Smooth muscle cell (in vitro differentiated cells): ENCODE data around the gene IFNAR1. TPM values are rescaled to one million over a fixed set of nuclear protein-coding genes. Genes with fewer than 3 reads are reported as not detected.
A peak's percentile ranks its signal among the peaks of the same experiment; 100 is the strongest.

Experiments used
- DNase-seq: peaks from one replicate; lab custom pipeline; 2025; ENCODE audit not compliant: unreplicated experiment; lab: John Stamatoyannopoulos, UW
- H2AFZ ChIP-seq: fragments of 200-600 bp; sonication (generic); 2 replicates; pipeline ENCODE4 v1.6.0; 2016; ENCODE audit warnings: antibody characterized with exemption, low read depth, mild to moderate bottlenecking
- H3F3A ChIP-seq: fragments of 200-600 bp; sonication (generic); 2 replicates; pipeline ENCODE4 v1.6.0; 2017; ENCODE audit warnings: antibody characterized with exemption, low read depth
- H3K27ac ChIP-seq: fragments of 200-600 bp; sonication (generic); 2 replicates; pipeline ENCODE4 v1.5.1; 2016; ENCODE audit warnings: low read depth, mild to moderate bottlenecking
- H3K27me3 ChIP-seq: fragments of 200-600 bp; sonication (generic); 2 replicates; pipeline ENCODE4 v1.6.1; 2016; ENCODE audit warnings: low read depth, mild to moderate bottlenecking
- H3K36me3 ChIP-seq: fragments of 200-600 bp; sonication (generic); 2 replicates; pipeline ENCODE4 v1.5.1; 2016; ENCODE audit warnings: low read depth
- H3K4me1 ChIP-seq: fragments of 200-600 bp; sonication (generic); 2 replicates; pipeline ENCODE4 v1.5.1; 2016; ENCODE audit warnings: low read depth
- H3K4me2 ChIP-seq: fragments of 200-600 bp; sonication (generic); 2 replicates; pipeline ENCODE4 v1.6.0; 2016; ENCODE audit warnings: mild to moderate bottlenecking
- H3K4me3 ChIP-seq: fragments of 200-600 bp; sonication (generic); 2 replicates; pipeline ENCODE4 v1.5.1; 2016; ENCODE audit warnings: mild to moderate bottlenecking
- H3K79me2 ChIP-seq: fragments of 200-600 bp; sonication (generic); 2 replicates; pipeline ENCODE4 v1.6.0; 2016; ENCODE audit warnings: low read depth, mild to moderate bottlenecking
- H3K9ac ChIP-seq: fragments of 200-600 bp; sonication (generic); 2 replicates; pipeline ENCODE4 v1.6.0; 2016; ENCODE audit warnings: low read depth
- H3K9me3 ChIP-seq: fragments of 200-600 bp; sonication (generic); replicated peaks from 2 replicates; pipeline ENCODE4 v1.5.1; 2016; ENCODE audit warnings: low read depth
- H4K20me1 ChIP-seq: fragments of 200-600 bp; sonication (generic); 2 replicates; pipeline ENCODE4 v1.6.0; 2016; ENCODE audit warnings: low read depth
- WGBS: methylation state at CpG from one replicate; pipeline ENCODE4 v1.1.7; 2016; ENCODE audit warnings: low lambda C conversion rate; 5-methylcytosine and 5-hydroxymethylcytosine counted together
- polyA plus RNA-seq: library from polyadenylated mRNA; unstranded; fragments of >200 nt; fragmentation: Nextera tagmentation; extraction: Ambion mirVana; gene quantifications from 2 replicates; pipeline ENCODE4 v1.2.1, GENCODE V29; 2016
- total RNA-seq: library from RNA; depleted of rRNA; stranded (reverse); fragments of >200 nt; gene quantifications from 2 replicates; pipeline ENCODE4 v1.2.3, GENCODE V29; 2014
- TF ChIP-seq, protein P1 (sequence below): fragments of 200-600 bp; sonication (generic); IDR thresholded peaks from 2 replicates; pipeline ENCODE4 v1.5.1; 2017; ENCODE audit warnings: borderline replicate concordance, mild to moderate bottlenecking, antibody characterized with exemption; ENCODE audit not compliant: insufficient read depth, poor library complexity, severe bottlenecking

The IFNAR1 gene
- total and polyA plus RNA-seq, 2 experiments from 2014 or later: 37.1 to 93.0 TPM

DNA sequence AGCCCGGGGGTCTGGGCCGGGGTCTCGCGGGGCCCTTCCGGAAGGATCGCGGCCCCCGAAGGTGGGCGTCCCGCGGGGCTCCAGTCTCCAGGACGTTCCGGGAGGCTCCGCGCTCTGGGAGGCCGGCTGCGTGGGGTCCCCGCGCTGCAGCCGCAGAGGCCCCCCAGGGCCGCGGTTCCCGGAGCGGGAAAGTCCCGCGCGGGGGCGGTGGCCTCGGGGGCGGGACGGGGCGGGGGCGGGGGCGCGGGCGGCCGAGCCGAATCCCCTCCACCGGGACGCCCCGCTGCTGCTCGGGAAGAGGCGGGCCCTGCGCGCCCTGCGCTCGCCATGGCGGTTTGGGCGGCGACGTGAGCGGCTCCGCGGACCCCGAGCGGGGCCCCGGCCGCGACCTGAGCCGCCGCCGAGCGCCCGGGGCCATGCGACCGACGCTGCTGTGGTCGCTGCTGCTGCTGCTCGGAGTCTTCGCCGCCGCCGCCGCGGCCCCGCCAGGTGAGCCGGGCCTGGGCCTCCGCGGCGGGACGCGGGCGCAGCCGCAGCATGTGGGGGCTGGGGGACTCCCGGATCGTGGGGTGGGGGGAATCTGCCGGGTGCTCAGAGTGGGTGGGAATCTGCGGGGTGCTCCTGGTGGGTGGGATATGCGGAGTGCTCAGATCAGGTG lies 78.5 kb downstream of the IFNAR1 start, which contains the start of gene IFNGR2:
TSS of gene IFNGR2 (plus strand) at position 286 of the 658 bp plus-strand sequence. CDS start at position 417, 131 bp downstream.
- under 1% methylated on average over 35 of the region's 89 CpGs for WGBS
- Histone ChIP-seq H3K27me3 (no peaks in the 10 kb centered on the region), H3K36me3 (no peaks in the 10 kb centered on the region)

DNA sequence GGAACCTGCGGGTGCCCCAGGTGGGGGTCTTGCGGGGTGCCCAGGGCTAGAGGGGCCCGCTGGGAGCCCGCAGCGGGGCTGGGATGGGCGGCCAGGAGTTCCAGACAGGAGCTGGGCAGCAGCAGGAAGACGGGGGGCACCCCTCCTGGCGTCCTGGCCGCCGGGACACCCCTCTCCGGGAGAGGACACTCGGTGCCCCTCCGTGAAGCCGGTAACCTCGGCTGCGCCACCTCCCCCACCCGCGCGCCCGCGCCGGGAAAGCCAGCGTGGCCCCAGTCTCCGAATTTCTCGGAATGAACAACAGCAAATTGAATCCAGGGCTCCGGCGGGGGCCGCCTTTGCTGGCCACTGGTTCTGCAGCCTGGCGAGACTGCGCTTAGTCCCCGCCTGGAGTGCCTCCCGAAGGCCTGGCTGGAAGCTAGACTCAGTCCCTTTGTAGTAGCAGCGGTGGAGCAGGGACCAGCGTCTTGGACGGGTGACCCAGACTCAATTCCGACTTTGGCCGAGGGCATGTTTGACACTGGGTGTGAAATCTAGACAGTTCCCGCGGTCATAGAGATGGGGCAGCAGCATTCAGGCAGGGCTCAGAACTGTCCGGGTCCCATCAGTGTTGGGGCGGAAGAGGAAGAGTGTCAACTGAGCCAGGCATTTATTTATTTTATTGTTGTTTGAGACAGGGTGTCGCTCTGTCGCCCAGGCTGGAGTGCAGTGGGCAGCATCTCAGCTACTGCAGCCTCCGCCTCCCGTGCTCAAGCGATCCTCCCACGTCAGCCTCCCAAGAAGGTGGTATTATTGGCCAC lies 79.2 kb downstream of the IFNAR1 start:
- no peaks in the 10 kb centered on the region for H3K36me3 ChIP-seq
- DNase-seq: peak; percentile 30
- H3K27ac ChIP-seq: peak overlapping the region; percentile 95
- peak overlapping the region; percentile 93 for H3K9ac ChIP-seq
- WGBS: 3% methylated on average over 43 of the region's 47 CpGs
- H3K4me2 ChIP-seq: peak overlapping the region; percentile 93
- H3K4me3 ChIP-seq: peak overlapping the region; percentile 78
- no peaks in the 10 kb centered on the region for H3K9me3 ChIP-seq
- TF ChIP-seq, protein P1, sequence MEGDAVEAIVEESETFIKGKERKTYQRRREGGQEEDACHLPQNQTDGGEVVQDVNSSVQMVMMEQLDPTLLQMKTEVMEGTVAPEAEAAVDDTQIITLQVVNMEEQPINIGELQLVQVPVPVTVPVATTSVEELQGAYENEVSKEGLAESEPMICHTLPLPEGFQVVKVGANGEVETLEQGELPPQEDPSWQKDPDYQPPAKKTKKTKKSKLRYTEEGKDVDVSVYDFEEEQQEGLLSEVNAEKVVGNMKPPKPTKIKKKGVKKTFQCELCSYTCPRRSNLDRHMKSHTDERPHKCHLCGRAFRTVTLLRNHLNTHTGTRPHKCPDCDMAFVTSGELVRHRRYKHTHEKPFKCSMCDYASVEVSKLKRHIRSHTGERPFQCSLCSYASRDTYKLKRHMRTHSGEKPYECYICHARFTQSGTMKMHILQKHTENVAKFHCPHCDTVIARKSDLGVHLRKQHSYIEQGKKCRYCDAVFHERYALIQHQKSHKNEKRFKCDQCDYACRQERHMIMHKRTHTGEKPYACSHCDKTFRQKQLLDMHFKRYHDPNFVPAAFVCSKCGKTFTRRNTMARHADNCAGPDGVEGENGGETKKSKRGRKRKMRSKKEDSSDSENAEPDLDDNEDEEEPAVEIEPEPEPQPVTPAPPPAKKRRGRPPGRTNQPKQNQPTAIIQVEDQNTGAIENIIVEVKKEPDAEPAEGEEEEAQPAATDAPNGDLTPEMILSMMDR: no peak
- H4K20me1 ChIP-seq: peaks cover 46% of the 10 kb centered on the region
- no peaks in the 10 kb centered on the region for H3K4me1 ChIP-seq
- H2AFZ ChIP-seq: peak overlapping the region; percentile 6
- H3K79me2 ChIP-seq: peaks cover 55% of the 10 kb centered on the region
- no peaks in the 10 kb centered on the region for H3K27me3 ChIP-seq
- peaks cover 25% of the 10 kb centered on the region for H3F3A ChIP-seq

More for the DNA sequence above, 78.5 kb downstream of the IFNAR1 start, which contains the start of gene IFNGR2:
- DNase-seq: no peak
- peaks cover 19% of the 10 kb centered on the region for H3F3A ChIP-seq
- peak within 1 kb of the TSS; percentile 78 for H3K4me3 ChIP-seq
- peak within 1 kb of the TSS; percentile 6 for H2AFZ ChIP-seq
- H3K4me1 ChIP-seq: no peaks in the 10 kb centered on the region
- H3K9ac ChIP-seq: peak within 1 kb of the TSS; percentile 93
- H4K20me1 ChIP-seq: peaks cover 38% of the 10 kb centered on the region
- H3K4me2 ChIP-seq: peak within 1 kb of the TSS; percentile 93
- TF ChIP-seq, protein P1: no peak
- H3K9me3 ChIP-seq: no peaks in the 10 kb centered on the region
- peak within 1 kb of the TSS; percentile 95 for H3K27ac ChIP-seq
- peaks cover 48% of the 10 kb centered on the region for H3K79me2 ChIP-seq

DNA sequence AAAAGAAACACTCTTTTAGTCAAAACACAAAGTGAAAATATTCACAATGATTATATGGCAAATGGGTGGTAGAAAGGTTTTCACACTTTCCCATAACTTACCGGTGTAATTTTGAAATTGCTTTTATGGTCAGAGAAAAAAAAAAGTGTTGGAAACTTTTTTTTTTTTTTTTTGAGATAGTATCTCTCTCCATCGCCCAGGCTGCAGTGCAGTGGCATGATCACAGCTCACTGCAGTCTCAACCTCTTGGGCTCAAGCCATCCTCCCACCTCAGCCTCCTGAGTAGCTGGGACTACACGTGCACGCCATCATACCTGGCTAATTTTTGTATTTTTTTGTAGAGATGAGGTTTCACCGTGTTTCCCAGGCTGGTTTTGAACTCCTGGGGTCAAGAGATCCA lies 81.7 kb downstream of the IFNAR1 start:
- Histone ChIP-seq H3K79me2 (peaks cover 80% of the 10 kb centered on the region), H3K9ac (no peak overlapping the region), H2AFZ (no peak overlapping the region), H3K4me3 (no peak overlapping the region), H3K36me3 (no peaks in the 10 kb centered on the region), H3K4me1 (no peaks in the 10 kb centered on the region), H3K4me2 (peak overlapping the region; percentile 93), H3K27me3 (no peaks in the 10 kb centered on the region), H4K20me1 (peaks cover 71% of the 10 kb centered on the region), H3F3A (peaks cover 37% of the 10 kb centered on the region), H3K27ac (no peak overlapping the region), H3K9me3 (no peaks in the 10 kb centered on the region)
- TF ChIP-seq, protein P1: no peak
- no peak for DNase-seq
- WGBS: 81% methylated on average over 5 of the region's 5 CpGs

Other genes with a start within 250 kb of the IFNAR1 start
- gene IFNAR2, start 95.0 kb upstream of the IFNAR1 start, total RNA-seq: 26.8 and 33.2 TPM in 2 replicates
- gene IFNAR2, start 95.0 kb upstream of the IFNAR1 start, polyA plus RNA-seq: 29.3 and 30.7 TPM in 2 replicates
- 33.4 and 34.4 TPM in 2 replicates for gene IL10RB, start 58.6 kb upstream of the IFNAR1 start, total RNA-seq
- gene IL10RB, start 58.6 kb upstream of the IFNAR1 start, polyA plus RNA-seq: 35.2 and 40.2 TPM in 2 replicates
- 117 and 134 TPM in 2 replicates for gene IFNGR2, start 78.4 kb downstream of the IFNAR1 start, total RNA-seq
- 127 and 132 TPM in 2 replicates for gene IFNGR2, start 78.4 kb downstream of the IFNAR1 start, polyA plus RNA-seq
- gene TMEM50B, start 155.0 kb downstream of the IFNAR1 start, total RNA-seq: 31.4 and 51.0 TPM in 2 replicates
- gene TMEM50B, start 155.0 kb downstream of the IFNAR1 start, polyA plus RNA-seq: 29.9 and 42.9 TPM in 2 replicates
- gene DNAJC28, start 166.7 kb downstream of the IFNAR1 start, total RNA-seq: 0.85 and 3.7 TPM in 2 replicates
- gene DNAJC28, start 166.7 kb downstream of the IFNAR1 start, polyA plus RNA-seq: 0.69 and 1.3 TPM in 2 replicates
- gene GART, start 217.1 kb downstream of the IFNAR1 start, total RNA-seq: 38.3 and 62.1 TPM in 2 replicates
- 29.0 and 31.5 TPM in 2 replicates for gene GART, start 217.1 kb downstream of the IFNAR1 start, polyA plus RNA-seq
- gene SON, start 218.1 kb downstream of the IFNAR1 start, total RNA-seq: 164 and 304 TPM in 2 replicates
- gene SON, start 218.1 kb downstream of the IFNAR1 start, polyA plus RNA-seq: 286 and 404 TPM in 2 replicates